ENCODE data around the gene CATSPER3. TPM values are rescaled to one million over a fixed set of nuclear protein-coding genes. Genes with fewer than 3 reads are reported as not detected.

Gene CATSPER3
- total and polyA plus RNA-seq, 2 experiments from 2014 or later, result 1.6 TPM; not detected in 1

- DNase-seq (ENCODE audit: low read depth in 1 of 2, low spot score in 1 of 2), result no peak
- no peak for TF ChIP-seq CTCF (IDR thresholded peaks at IDR 0.05; ENCODE audit: low read depth, low read length)
- H3K4me1 ChIP-seq (ENCODE audit: low read depth), result no peaks in the 10 kb centered on the region
These were observed 31.8 kb upstream of the CATSPER3 start for GRCh38 chr5:134935711-134936602.

GRCh38 chr5:134937526-134937925 is 30.2 kb upstream of the CATSPER3 start:
- DNase-seq (ENCODE audit: low read depth in 1 of 2, low spot score in 1 of 2), result no peak
- Histone ChIP-seq H3K27me3 (no peaks in the 10 kb centered on the region), H3K4me3 (no peak overlapping the region), H3K9me3 (ENCODE audit: low read depth) (no peaks in the 10 kb centered on the region), H3K36me3 (no peaks in the 10 kb centered on the region), H3K4me1 (ENCODE audit: low read depth) (no peaks in the 10 kb centered on the region), H3K27ac (no peak overlapping the region)
- TF ChIP-seq CTCF (IDR thresholded peaks at IDR 0.05; ENCODE audit: low read depth, low read length), result no peak

More at GRCh38 chr5:134935711-134936602, 31.8 kb upstream of the CATSPER3 start:
- no peaks in the 10 kb centered on the region for H3K9me3 ChIP-seq (ENCODE audit: low read depth)
- no peak overlapping the region for H3K4me3 ChIP-seq
- no peaks in the 10 kb centered on the region for H3K27me3 ChIP-seq
- no peak overlapping the region for H3K27ac ChIP-seq
- H3K36me3 ChIP-seq, result no peaks in the 10 kb centered on the region

- no peaks in the 10 kb centered on the region for H3K27me3 ChIP-seq
- no peak for DNase-seq (ENCODE audit: low read depth in 1 of 2, low spot score in 1 of 2)
- H3K4me1 ChIP-seq (ENCODE audit: low read depth), result no peaks in the 10 kb centered on the region
- no peak overlapping the region for H3K27ac ChIP-seq
- no peaks in the 10 kb centered on the region for H3K36me3 ChIP-seq
- H3K4me3 ChIP-seq, result no peak overlapping the region
- TF ChIP-seq CTCF (IDR thresholded peaks at IDR 0.05; ENCODE audit: low read depth, low read length), result no peak
- no peaks in the 10 kb centered on the region for H3K9me3 ChIP-seq (ENCODE audit: low read depth)
These were observed 29.7 kb upstream of the CATSPER3 start for GRCh38 chr5:134938030-134938429.

GRCh38 chr5:134939500-134939899 is 28.2 kb upstream of the CATSPER3 start:
- no peak overlapping the region for H3K27ac ChIP-seq
- TF ChIP-seq CTCF (IDR thresholded peaks at IDR 0.05; ENCODE audit: low read depth, low read length), result no peak
- no peaks in the 10 kb centered on the region for H3K27me3 ChIP-seq
- no peak overlapping the region for H3K4me3 ChIP-seq
- no peaks in the 10 kb centered on the region for H3K4me1 ChIP-seq (ENCODE audit: low read depth)
- no peak for DNase-seq (ENCODE audit: low read depth in 1 of 2, low spot score in 1 of 2)
- H3K9me3 ChIP-seq (ENCODE audit: low read depth), result no peaks in the 10 kb centered on the region
- no peaks in the 10 kb centered on the region for H3K36me3 ChIP-seq

- Histone ChIP-seq H3K9me3 (ENCODE audit: low read depth) (no peaks in the 10 kb centered on the region), H3K27ac (no peak overlapping the region), H3K4me3 (no peak overlapping the region), H3K27me3 (no peaks in the 10 kb centered on the region), H3K4me1 (ENCODE audit: low read depth) (no peaks in the 10 kb centered on the region), H3K36me3 (no peaks in the 10 kb centered on the region)
- no peak for DNase-seq (ENCODE audit: low read depth in 1 of 2, low spot score in 1 of 2)
- TF ChIP-seq CTCF (IDR thresholded peaks at IDR 0.05; ENCODE audit: low read depth, low read length), result no peak
These were observed 24.2 kb upstream of the CATSPER3 start for GRCh38 chr5:134943547-134943946.

All from cardiac muscle cell (in vitro differentiated cells and primary cell).